NCI-H187 (cell line): Measurements from ENCODE around the gene NCKAP5.

ENCODE experiments used
- DNase-seq, 2 experiments: peaks; one replicate each; lab custom pipeline; 2025; lab: John Stamatoyannopoulos, UW

The NCKAP5 gene

DNA sequence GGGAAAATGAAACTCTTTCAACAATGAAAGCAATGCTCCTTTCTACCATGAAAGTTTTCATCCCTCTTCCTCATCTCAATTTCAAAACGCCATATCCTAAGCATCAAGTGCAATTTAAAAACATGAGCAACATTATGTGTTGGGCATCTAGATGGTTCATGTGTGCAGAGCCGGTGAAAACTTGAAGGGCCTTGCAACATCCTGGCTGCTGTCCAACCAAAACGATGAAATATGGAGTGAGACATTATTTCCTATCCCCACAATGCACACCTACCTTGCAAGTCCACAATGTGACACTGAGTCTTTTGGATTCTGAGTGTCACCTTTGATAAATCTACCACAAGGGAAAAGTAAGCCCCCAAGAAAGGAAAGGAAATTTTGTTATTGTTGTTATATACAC, 110.0 kb downstream of the NCKAP5 start:
- no peak for DNase-seq

DNA sequence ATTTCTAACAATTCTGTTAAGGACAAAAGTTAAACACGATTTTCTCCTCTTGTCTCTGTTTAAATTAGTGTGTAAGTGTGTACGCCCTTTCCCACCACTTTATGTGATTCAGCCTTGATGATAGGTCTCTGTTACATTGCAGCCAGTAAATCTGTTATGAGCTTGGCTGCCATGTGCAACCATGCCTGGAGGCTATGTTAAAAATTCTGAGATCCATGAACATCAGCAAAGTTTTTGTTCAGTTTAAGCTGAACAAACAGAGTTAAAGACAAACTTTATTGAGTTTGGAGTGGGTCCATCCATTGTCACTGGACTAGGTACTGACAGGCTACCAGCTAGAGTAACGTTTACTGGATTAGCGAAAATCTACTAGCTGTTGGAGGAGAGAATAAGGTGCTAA, 110.4 kb downstream of the NCKAP5 start:
- no peak for DNase-seq

DNA sequence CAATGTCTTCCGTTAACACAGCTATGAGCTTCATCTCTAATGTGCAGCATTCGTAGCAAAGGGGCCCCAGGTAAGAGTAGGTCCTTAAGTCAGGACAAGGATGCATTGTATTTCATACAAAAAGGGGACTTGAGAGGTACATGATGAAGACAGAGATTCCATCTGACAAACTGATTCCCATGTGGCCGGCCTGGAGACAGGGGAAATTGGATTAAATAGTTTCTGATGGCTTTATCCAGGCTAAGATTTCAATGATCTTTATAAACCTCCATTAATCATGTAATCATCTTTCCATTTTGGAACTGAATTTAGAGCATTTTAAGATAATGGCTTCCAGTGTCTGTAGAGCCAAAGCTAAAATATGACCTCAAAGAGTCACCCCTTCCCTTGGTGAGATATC, 111.3 kb downstream of the NCKAP5 start:
- DNase-seq, result no peak

DNA sequence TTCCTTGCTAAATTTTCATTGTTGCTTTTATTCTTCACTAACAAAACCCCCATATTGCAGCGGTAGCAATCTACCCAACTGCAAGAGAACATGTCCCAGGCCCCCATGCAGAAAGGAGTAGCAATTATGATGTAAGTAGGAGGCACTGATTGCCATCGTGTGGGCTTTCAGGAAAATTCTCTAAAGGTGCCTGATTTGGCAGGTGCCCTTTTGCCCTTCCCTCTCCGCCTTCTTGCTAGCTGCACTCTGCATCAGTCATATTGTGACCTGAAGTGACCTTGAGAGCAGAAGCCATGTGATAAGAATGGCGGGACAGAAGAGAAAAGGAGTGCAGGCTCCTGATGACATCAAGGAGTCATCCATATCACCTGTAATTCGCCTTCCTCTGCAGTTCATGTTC, 112.1 kb downstream of the NCKAP5 start:
- no peak for DNase-seq

DNA sequence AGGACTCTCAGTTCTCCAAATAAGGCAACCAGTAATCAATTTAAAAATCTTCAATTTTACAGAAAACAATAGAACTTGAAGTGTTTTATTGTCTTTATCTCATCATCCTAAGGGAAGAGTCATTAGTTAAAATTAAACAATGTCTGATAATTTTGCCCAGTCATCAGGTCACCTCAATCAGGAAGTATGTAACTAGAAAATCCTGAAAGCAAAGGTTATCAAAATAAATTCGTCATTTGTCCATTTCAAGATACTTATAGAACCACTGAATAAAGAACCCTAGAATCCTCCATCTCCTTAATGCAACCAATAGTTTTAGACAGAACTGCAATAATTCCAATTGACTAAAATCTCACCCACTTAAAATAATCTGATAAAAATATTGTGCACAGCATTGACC, 115.2 kb downstream of the NCKAP5 start:
- DNase-seq, result no peak

GRCh38 chr2:133452583-133452982, 115.7 kb downstream of the NCKAP5 start:
- DNase-seq, result no peak

GRCh38 chr2:133452146-133452545, 116.1 kb downstream of the NCKAP5 start:
- no peak for DNase-seq

DNA sequence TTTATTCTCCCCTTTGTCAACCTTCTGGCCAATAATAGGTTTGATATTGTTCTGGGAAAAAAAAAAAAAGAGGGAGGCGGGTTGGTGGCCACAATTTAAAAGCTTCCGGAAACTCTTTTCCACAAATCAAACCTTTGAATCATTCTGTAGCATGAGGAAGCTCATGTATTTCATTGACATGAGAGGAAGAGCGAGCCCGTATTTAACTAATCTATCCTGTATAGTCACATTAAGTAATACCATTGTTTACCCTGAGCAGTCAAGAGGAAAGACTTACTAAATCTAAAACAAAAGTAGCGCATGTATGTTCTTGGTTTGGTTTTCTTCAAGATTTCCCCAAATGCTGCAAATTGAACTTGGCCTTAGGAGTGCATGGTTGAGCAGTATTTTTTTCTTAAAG, 120.1 kb downstream of the NCKAP5 start:
- no peak for DNase-seq

DNA sequence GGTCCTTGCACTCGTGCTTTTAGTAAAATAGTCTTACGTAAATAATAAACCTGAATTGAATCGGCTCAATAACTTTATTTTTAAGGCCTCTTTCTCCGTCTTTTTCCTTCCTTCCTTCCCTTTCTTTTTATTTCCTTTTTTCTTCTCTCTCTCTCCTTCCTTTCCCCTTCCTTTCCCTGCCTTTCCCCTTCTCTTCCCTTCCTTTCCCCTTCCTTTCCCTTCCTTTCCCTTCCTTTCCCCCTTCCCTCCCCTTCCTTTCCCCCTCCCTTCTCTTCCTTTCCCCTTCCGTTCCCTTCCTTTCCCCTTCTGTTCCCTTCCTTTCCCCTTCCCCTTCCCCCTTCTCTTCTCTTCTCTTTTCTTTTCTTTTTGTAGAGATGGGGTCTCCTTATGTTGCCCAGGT, 121.0 kb downstream of the NCKAP5 start:
- DNase-seq, result no peak

GRCh38 chr2:133444465-133444864, 123.8 kb downstream of the NCKAP5 start:
- DNase-seq, result no peak

DNA sequence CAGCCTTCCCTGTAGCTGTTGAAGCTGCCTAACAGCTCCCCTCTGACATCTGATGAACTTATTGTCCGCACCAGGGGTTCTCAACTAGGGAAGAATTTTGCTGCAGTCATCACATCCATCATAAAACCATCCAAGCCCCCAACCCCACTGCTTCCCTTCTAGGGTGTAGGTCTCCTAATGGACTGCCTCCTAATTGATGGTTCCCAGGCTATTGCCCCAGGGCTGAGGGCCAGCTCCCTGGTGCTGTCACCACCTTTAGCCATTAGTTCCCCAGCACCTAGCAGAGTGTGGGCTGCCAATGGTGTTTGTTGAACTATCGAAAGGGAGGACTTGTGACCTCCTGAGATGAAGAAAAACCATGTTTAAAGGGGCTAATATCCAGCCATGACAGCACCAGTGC, 125.9 kb downstream of the NCKAP5 start:
- no peak for DNase-seq

- DNase-seq, result no peak
Observed at GRCh38 chr2:133439565-133439920, 128.7 kb downstream of the NCKAP5 start.

GRCh38 chr2:133438848-133439564, 129.3 kb downstream of the NCKAP5 start:
- DNase-seq, result no peak

- DNase-seq, result no peak
Observed at GRCh38 chr2:133438026-133438425, 130.2 kb downstream of the NCKAP5 start.

GRCh38 chr2:133437492-133437891, 130.8 kb downstream of the NCKAP5 start:
- DNase-seq, result no peak

DNA sequence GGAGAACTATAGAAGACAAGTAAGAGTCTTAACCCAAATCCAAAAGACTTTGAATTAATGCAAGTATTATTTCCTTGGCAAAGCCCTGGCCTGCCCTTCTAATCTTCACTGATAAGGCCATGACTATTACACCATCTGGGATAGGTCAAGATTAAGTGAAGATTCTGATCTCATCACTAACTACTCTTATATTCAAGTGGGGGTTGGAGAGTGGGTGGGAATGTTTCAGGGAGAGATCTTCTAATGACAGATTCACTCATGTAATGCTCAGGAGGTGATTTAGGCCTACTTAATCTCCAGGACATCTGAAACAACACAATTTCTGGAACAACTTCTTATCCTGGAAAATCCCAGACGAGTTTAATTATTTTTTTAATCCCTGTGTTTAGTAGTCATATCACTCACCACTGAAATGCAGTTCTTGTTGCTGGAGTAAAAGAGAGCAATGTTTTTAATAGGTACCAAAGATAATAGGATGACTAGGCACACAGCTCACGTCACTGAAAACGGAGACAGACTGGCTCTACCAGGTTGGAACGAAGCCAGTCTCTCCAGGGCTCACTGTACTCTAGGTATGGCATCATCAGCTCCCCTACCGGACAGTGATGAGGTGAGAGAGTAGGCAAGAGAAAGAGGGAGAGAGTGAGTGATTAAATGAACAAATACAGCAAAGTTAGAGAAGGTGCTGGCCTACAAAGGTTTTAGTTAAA, 133.1 kb downstream of the NCKAP5 start:
- no peak for DNase-seq

DNA sequence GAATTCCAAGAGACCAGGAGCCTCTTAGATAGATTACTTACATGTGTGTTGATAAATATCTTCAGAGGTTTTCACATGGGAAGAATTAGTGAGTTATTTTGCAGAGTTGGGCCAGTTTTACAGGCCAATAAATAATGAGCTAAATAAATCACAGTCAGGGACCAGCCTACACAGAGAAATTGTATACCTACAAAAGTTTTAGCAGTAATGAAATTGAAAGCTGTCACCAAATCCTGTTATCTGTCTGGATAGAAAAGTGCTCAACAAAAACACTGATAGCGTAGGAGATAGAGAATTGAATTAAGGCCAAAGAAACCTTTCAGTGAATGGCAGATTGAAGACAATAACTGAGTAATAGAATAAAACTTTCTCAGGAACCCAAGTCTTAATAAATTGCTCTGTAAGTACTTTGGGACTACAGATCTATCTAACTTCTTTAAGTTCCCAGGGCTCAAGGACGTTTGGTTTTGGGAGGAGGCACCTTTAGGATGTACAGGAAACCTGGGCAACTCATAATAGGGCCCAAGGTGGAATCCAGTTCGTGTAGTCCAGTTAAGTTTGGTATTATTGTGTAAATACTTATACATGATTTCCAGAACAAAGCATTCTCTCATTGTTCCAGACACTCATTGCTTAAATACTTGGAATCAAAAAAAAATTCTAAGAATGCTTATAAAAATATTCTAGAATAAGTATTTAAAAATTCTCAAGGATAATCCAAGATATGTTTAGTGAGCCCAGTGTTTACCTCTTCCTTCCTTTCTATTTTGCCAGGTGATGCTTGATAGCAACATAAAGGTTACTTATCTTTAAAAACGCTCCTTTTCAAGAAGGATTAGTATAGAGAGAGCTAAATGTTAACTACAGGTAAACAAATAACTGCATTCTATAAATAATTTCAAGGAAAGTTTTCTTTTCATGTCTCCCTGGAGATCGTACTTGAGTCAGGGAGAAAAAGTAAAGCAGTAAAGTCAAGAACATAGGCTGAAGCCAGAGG, 134.5 kb downstream of the NCKAP5 start:
- no peak for DNase-seq

DNA sequence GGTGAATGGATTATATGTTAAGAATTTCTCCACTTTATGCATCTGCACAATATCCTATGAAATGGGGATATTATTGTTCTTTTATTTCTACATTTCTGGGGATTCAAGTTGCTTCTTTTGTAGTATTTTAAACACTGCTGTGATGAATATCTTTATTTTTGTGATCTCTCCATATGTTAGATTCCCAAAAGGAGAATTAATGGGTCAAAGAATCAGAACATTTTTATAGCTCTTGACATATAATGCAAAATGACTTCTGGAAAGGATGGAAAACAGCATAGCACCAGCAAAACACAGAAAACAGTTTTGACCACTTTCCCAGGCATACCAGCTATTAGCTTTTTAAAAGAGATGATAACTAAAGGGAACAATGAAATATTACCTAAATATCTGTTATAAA, 135.5 kb downstream of the NCKAP5 start:
- no peak for DNase-seq

DNA sequence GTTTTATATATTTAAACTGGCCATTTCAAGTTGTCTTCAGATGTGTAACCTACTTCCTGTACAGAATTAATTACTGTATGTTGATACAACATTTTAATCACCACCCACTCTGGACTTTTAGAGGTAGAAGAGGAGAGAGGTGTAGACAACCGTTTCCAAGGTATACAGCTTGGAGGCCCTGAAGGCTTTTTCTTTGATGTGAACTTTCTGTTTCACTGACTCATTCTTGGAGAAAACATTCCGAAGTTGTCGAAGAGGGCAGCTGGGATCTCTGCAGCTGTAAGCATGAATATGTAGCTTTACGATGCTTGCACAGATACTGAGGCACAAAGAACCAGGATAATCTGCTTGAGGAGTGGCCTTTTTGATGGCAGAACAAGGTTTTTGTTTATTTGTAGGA, 137.0 kb downstream of the NCKAP5 start:
- DNase-seq, result no peak

DNA sequence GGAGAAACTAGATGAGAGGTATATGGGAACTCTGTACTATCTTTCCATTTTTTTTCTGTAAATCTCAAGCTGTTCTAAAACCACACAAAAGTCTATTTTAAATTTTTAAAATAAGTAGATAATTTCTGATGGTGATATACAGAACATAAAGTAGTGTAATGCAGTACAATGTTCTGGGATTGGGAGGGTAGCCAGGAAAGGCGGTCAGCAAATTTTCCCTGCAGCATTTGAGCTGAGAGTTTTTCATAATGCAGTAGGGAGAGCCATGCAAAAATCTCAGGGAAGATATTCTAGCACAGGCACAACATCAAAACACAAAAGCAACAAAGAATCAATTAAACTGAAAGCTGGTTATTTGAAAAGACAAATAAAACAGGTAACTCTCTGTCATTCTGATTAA, 141.5 kb downstream of the NCKAP5 start:
- no peak for DNase-seq

DNA sequence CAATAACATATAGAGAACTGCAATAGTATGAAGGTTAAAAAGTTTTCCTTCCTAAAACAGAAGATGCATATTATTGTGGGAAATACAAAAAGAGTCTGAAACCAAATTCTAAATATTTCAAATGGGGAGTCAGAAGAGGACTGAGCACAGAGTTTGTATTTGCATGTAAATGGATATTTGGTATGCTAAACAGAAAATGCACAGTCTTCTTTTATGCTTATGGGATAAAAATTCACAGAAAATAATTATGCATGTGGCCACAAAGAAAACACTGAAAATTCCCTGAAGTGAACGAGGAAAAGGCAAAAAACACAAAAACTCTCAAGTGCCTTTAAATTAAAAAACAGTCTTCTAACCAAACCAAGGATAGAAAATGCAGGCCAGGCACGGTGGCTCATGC, 142.7 kb downstream of the NCKAP5 start:
- no peak for DNase-seq

DNA sequence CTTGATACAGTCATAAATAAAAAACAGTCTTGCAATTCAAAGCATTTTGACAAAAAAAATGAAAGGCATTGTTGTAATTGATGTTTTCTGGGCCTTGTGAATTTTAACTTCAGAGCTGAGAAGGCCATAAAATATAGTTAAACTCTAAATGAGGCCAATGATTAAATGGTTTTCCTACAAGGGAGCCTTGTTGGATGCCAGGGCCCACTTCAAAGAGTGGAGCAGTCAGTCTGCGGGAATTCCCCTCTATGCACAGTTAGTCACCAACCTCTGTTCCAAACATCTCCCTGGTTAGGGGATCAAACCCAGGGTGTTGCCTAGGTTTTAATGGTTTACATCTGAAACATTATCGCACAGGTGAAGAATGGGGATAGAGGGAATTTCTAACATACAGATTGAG, 143.4 kb downstream of the NCKAP5 start:
- DNase-seq, result no peak

DNA sequence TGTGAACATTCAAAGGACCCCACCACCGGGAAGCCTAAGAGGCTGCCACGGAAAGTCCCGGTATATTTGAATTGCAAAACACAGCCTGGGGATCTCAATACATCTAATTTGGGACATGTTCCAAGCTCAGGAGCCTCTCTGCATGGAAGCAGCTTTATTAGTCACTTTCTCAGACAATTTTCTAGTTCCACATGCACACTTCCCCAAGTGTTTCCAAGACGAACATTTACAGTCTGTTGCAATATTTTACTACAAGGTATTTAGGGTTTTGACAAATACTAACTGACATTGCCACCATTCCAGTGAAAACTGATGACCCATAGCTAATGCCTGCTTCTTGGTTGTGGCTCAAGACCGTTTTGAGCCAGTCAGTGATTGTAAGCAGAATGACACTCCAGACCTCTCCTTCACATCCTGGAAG, 145.3 kb downstream of the NCKAP5 start:
- no peak for DNase-seq
